Stimulated activated CD8-positive, alpha-beta memory T cell treated with anti-CD3 and anti-CD28 coated beads, Interleukin-4, amount 100 ng/mL, for 4 hours (primary cell): ENCODE results near the gene HIC2.
"Not testable (repeated sequence)": the region's sequence is repeated elsewhere in the genome, so short reads cannot be mapped to it uniquely, and the experiment has no call there.

Source experiments
- DNase-seq, 2 donors: peaks; one replicate each; pipeline ENCODE4 v3.0.0-alpha.2; 2020; ENCODE audit warnings: low read depth in 2 of 2, low spot score in 1 of 2

Gene HIC2

DNA sequence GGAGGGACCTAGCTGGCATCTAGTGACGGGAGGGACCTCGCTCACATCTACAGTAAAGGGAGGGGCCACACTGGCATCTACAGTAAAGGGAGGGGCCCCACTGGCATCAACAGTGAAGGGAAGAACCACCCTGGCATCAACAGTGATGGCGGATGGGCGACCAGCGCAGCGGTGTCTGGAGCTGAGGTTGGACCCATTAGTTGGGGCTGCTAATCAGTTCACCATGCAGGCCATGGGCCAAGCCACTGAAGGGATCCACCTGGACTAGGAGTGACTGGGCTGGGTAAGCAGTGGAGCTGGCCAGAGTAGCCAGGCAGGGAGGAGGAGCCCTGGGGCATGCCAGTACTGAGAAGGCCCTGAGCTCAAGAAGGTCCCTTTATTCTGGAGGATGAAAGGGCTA is 73.4 kb downstream of the HIC2 start:
- not testable (repeated sequence) for DNase-seq

DNA sequence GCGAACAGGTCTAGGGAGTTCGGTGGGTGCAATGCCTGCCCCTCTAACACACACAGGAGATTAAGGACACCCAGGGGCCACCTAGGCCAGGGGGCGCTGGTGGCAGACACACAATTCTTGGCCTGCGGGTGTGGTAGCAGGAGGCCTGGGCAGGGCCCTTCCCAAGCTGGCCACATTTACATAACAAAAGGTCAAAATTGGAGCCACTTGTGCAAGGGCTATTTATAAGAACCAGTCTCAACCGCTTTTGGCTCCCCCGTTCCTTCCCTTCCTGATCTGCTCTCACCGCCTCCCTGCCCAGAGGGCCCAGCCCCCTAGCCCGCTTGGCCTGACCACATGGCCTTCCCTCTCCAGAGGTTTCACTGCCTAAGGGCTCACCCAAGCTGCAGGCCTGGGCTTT is 75.1 kb downstream of the HIC2 start:
- DNase-seq: not testable (repeated sequence)

DNA sequence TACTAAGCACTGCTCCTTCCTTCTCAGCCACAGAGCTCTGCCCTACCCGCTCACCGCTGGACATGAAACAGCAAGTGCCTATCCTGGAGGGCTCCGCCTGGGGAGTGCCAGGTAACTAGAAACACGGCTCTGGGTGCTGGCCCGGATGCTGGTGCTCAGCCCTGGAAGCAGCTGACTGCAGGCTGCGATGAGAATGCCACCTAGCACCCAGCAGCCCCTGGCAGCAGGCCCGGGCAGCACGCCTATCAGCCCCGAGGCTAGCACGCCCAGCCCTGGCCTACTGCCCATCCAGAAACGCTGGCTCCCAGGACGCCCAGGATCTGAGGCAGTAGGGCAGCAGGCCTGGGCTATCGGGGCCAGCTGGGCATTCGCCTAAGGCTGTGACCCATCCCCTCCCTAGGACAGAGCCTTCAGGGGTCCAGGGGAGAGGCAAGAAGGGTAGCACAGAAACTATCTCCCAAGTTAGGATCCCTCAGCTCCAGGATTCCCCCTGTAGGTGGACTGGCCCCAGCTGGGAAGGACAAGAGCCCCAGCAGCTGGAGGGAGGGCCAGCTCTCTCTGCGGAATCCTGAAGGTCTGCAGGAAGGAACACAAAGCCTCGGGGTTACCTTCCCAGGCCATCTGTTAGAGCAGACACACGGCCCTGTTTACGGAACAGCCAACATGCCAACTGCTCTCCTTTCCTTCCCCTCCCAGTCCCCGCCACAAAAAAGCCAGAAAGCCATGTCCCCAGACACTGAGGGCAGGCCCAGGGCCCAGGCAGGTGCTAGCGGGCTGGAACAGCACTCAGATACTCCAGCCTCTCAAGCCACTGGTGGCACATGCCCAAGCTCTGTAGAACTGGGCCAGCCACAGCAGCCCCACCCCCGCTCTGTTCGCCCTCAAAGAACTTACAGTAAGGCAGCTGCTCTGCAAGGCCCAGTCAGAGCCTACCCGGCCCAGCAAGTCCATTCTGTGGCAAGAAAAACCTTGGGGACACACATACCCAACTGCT is 76.9 kb downstream of the HIC2 start:
- not testable (repeated sequence) for DNase-seq

DNA sequence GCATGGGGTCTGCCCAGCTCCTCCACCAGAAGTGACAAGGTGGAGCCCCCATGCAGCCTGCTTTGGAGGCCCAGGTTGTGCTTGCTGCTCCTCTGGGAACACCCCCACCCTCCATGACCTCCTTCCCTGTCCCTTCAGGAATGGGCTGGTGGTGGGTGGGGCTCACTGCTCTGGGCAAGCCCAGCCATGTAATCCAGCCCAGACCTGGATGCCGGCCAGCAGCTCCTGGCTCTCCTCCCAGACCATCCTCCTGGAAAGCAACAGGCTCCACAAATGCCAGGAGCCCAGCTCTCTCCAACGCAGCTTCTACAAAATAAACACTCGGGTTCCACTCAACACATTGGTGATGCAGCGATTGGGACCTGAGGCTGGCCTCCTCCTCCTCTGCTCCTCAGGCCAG is 80.8 kb downstream of the HIC2 start:
- not testable (repeated sequence) for DNase-seq

DNA sequence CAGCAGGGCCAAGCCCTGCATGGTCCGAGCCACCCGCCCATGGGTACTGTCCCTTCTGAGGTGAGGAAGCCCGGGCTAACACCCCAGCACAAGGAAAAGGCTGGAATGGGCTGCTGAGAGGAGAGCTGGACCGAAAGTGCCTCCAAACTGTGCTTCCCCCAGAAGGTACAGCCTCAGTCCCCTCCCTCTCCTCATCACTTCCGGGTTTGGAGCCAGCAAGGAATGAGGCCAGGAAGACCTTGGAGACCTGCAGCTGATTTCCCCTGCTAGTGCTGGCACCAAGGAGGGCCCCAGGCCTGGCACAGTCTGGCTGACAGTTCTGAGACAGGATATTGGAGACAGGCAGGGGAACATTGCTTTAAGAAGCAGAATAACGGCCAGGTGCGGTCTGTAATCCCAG is 81.3 kb downstream of the HIC2 start:
- DNase-seq: not testable (repeated sequence)

DNA sequence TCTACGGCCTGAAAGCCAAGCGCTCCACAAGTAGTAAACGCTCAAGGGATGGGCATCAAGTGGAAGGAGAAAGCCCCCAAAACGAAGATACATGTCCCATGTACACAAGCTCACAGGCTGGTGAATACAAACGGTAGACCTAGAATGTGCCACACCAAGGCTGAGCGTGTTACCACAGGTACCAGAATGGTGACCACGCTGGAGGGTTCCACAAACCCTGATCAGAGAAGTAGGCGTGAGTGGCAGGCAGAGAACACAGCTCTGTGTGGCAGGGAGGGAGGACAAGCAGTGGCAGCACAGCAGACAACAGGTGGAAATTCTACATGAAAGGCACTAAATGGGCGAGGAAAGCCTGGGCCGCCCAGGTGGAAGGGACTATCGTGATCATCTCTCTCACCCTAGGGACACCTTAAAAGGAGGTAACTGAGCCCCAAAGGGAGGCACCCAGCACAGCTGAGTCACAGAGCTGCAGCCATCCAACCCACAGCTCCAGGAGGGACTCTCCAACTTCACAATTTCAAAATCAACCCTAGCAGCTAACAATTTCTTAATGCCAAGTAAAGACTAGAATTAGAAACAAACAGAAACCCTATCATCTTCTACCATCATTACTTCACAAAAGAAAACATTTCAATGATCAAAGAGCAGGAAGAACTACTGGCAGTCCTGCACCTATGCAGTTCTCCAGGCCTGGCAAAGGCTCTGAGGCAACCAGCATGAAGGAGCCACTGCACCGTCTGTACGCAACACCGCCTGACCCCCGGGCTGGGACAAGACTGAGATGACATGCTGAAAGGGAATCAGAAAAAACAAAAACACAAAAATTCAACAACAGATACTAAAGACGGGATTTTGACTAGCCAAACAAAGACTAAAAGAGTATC is 82.7 kb downstream of the HIC2 start:
- DNase-seq: not testable (repeated sequence)
